SU-DHL-6 (cell line): ENCODE results near the gene RIBC2.

ENCODE experiments used
- EZH2phosphoT487 ChIP-seq: fragments of 200-600 bp; sonication (generic), shearing (Covaris generic); conservative IDR thresholded peaks from 2 replicates; pipeline ENCODE4 v1.6.1; 2018; ENCODE audit warnings: mild to moderate bottlenecking, antibody characterized with exemption, low read length, moderate library complexity, mixed read lengths
- TF ChIP-seq, protein P1 (sequence below): fragments of 200-600 bp; sonication (generic); IDR thresholded peaks from one replicate; pipeline ENCODE4 v1.5.1; 2017; ENCODE audit warnings: antibody characterized with exemption, mild to moderate bottlenecking, low read length, moderate library complexity; ENCODE audit not compliant: insufficient read depth, poor library complexity, severe bottlenecking

DNA sequence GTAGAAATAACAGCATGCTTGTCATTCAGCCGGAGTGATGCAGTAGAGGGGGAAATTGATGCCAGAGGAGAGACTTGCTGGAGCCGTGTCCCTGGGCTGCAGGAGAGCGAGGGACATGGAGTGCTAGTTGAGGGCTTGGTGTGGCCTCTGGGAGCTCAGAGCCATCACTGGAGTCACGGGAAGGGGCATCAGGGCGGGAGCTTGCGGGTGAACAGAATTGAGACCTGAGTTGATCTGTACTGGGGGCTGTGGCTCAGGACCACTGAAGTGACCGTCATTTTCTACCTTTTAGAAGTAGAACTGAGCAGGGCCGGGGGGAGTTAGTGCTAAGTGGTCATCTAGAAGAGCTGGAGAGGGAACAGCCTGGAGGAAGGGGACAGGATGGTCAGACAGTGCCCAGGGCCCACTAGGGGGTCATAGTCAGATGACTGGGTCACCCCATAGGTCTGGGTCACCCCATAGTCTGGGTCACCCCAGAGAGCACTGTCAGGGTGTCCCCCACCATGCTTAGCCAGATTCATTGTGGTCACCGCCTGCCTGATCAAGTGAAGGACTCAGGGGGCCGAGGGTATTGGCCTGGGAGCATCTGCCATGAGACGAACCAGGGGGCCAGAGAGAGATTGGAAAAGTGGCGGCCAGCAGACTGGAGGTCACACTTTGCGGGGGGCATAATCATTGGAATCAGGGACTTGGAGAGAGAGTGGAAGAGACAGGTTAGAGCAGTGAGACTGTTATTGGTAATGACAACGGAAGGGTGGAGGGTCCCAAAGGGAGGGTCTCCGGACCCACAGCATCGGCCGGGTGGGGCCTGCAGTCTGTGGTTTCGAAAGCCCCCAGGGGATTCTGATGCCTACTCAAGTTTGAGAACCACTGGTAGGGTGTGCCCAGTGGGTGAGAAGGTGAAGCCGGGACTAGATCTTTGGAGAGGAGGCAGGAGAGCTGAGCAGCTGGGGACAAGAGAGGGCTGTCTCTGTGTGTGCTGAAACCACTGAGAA is 15.2 kb downstream of the RIBC2 start:
- no peak for TF ChIP-seq EZH2phosphoT487
- TF ChIP-seq, protein P1, sequence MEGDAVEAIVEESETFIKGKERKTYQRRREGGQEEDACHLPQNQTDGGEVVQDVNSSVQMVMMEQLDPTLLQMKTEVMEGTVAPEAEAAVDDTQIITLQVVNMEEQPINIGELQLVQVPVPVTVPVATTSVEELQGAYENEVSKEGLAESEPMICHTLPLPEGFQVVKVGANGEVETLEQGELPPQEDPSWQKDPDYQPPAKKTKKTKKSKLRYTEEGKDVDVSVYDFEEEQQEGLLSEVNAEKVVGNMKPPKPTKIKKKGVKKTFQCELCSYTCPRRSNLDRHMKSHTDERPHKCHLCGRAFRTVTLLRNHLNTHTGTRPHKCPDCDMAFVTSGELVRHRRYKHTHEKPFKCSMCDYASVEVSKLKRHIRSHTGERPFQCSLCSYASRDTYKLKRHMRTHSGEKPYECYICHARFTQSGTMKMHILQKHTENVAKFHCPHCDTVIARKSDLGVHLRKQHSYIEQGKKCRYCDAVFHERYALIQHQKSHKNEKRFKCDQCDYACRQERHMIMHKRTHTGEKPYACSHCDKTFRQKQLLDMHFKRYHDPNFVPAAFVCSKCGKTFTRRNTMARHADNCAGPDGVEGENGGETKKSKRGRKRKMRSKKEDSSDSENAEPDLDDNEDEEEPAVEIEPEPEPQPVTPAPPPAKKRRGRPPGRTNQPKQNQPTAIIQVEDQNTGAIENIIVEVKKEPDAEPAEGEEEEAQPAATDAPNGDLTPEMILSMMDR, result no peak
